Dedifferentiated amniotic fluid mesenchymal stem cell (primary cell): ENCODE results near the gene P2RX3.
"Not testable (repeated sequence)": the region's sequence is repeated elsewhere in the genome, so short reads cannot be mapped to it uniquely, and the experiment has no call there.

Experiments used
- DNase-seq: peaks from one replicate; pipeline ENCODE4 v3.0.0-alpha.2; 2016; ENCODE audit errors: extremely low spot score

Gene P2RX3

GRCh38 chr11:57324886-57325734 is 13.0 kb upstream of the P2RX3 start, which contains the start of gene TNKS1BP1:
Gene TNKS1BP1 (minus strand): TSS chr11:57324952. CDS start chr11:57321885, 3,067 bp downstream.
- DNase-seq = peak; percentile 99

GRCh38 chr11:57325735-57326048 is 12.5 kb upstream of the P2RX3 start:
- no peak for DNase-seq

- DNase-seq = no peak
Measured at GRCh38 chr11:57327721-57328120, 10.4 kb upstream of the P2RX3 start.

DNA sequence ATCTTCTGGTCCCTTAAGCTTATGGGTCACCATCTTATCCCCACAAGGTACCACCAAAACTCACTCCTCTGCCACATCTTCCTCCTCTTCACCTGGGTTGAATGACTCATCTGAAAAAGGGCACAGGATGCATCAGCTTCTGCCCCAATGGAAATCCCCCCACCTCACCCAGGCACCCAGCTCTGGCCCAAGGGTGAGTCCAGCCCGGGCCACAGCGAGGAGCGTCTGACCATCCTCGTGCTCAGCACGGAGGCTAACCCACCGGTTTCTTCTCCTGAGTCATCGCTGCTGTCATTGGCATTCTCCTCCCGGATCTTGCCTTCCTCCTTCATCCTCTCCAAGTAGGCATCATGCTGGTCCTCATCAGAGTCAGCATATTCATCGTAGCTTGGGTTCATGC is 8.1 kb upstream of the P2RX3 start:
- DNase-seq = no peak

DNA sequence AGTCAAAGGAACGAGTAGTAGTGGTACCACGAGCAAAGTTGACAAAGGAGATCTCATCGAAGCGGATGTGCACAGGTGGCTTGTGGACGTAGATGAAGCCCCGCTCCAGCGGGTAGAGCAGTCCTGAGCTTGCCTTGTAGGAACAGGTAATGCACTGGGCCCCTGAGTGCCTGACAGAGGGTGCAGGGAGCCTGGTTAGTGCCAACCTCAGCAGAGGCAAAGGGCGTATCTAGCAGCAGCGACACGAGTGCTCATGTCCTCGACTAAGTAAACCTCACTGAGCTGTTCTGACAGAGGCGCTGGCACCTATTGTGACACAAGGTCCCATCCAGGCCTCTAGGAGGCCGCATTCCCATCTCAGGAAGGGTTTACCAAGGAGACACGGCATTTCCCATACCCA is 6.4 kb upstream of the P2RX3 start:
- DNase-seq = no peak

- no peak for DNase-seq
Measured at GRCh38 chr11:57332694-57333440, 5.3 kb upstream of the P2RX3 start.

- DNase-seq = no peak
Measured at GRCh38 chr11:57335023-57335342, 3.2 kb upstream of the P2RX3 start.

- peak; percentile 85 for DNase-seq
Measured at GRCh38 chr11:57335343-57336110, 2.6 kb upstream of the P2RX3 start, which contains the start of gene SSRP1. Gene SSRP1 (minus strand): TSS chr11:57335892. CDS start chr11:57335121, 771 bp downstream.

DNA sequence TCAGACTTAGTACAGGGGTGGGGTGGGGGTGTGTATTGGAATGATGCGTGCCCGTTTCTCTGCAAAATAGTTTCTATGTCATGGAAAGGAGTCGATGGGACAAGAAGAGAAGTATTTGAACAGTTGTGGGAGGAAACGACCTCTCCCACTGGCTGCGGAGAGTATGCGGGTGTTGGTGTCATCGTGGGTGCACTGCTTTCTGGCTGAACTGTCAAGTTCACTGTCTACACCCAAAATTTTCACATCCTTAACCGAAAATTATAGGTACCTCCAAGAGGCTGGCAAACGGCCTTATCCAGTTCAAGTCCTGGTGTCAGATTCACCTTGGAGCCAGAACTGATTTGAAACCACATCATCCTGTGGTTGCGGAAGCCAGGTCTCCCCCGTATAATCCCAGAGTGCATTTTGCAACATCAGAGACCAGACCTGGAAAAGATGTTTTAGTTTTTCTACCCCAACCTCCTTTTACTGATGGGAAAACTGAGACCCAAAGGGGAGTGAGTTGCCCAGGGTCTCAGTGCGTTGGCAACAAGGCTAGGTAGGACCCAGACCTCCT is 2.0 kb upstream of the P2RX3 start:
- DNase-seq = no peak

GRCh38 chr11:57336856-57337255 is 1.3 kb upstream of the P2RX3 start:
- not testable (repeated sequence) for DNase-seq

DNA sequence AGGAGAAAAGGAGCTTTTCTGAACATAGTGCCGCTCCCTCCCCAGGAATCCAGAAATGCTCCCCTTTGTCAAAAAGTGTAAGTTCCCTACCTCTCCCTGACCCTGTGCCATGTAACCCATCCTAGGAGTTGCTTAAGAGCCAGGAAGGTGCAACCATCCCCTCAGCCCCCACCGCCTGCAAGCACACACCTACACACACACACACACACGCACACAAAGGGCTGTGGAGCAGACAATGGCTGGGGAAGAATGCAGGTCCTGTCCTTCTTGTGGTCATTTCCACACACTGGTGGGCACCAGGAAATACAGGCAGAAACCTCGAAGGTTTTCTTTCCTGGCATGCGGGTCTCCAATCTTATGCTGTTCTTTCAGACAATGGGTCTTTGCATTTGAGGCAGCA is 1.2 kb downstream of the P2RX3 start:
- DNase-seq = no peak

- DNase-seq = no peak
Measured at GRCh38 chr11:57340039-57340615, 2.0 kb downstream of the P2RX3 start.

GRCh38 chr11:57341250-57341808 is 3.2 kb downstream of the P2RX3 start:
- DNase-seq = no peak

DNA sequence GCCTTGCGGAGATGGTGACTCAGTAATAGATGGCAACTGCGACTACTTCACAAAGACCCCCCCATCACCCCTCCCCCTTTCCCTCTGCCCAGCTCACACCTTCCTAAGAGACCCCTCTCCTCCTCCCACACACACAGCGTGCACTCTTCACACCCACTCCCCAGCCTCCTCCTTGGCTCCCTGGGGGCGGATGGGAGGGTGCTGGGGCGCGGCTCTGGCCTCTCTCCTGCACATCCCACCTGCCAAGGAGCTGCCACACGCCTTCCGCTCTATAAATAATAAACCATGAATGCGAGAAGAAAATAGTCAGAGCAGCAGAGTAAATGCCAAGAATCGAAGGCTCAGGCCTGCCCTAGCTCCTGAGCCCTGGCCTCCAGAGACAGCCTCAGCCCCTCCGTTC is 4.5 kb downstream of the P2RX3 start:
- no peak for DNase-seq

DNA sequence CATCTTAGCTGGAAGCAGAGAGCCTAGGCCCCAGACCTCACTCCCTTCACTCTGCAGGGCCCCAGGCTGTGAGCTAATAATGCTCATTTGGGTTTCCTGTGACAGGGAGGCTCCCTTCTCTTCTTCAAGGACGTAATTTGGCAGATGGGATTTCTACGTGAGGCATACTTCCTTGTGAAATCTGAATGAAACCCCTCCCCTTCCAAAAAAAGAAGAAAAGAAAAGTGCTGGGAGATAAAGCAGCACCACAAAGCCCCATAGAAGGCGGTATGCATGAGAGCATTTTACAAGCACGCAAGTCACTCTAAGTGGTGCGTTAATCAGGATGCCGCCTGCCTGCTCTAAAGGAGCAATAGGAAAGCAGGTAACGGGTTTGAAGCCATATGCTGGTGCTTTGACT is 5.7 kb downstream of the P2RX3 start:
- no peak for DNase-seq

GRCh38 chr11:57344826-57345225 is 6.7 kb downstream of the P2RX3 start:
- DNase-seq = no peak

- peak; percentile 65 for DNase-seq
Measured at GRCh38 chr11:57345555-57346211, 7.5 kb downstream of the P2RX3 start.

DNA sequence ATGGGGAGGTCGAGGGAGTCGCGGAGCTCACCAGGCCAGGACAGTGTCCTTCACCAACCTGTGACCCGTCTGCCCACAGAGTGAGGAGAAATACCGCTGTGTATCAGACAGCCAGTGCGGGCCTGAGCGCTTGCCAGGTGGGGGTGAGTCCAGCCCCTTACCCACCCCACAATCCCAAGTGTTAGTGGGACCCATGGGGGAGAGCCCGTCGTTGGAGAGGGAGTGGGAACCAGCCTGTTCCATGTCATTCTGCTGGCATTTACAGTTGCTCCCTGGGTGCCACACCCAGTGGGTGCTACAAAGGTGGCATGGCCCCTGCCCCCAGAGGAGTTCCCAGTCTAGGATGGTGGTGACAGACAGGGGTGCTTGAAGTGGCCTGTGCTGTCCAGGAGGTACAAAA is 9.2 kb downstream of the P2RX3 start:
- no peak for DNase-seq

GRCh38 chr11:57348052-57348451 is 9.9 kb downstream of the P2RX3 start:
- DNase-seq = no peak

DNA sequence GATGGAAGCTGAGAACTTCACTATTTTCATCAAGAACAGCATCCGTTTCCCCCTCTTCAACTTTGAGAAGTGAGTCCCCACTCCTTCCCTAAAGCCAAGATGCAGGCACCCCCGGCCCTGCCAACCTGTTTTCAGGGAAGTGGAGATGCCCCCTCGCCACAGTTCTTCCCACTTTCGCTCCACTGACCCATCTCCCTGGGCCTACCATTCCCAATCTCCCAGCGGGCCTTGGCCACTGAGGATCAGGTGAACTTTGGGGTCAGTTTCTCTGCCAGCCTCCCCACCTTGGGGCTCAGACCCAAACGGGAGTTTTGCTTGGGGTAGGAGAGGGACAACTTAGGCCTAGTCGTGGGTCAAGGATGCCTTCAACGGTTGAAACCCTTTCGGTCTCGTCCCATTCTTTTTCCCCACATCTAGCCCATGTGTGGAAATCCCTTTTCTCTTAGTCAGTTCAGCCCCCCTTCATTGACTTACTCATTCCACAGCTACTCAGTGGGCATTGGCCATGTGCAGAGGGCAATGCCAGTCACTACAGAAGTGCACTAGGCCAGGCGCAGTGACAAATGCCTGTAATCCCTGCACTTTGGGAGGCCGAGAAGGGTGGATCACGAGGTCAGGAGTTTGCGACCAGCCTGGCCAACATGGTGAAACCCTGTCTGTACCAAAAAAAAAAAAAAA is 10.6 kb downstream of the P2RX3 start:
- DNase-seq = no peak
